AG09309 (cell line): Measurements from ENCODE around the gene PLA2G7.
"Not testable (repeated sequence)": the region's sequence is repeated elsewhere in the genome, so short reads cannot be mapped to it uniquely, and the experiment has no call there.

Experiments
- DNase-seq: peaks from one replicate; pipeline ENCODE4 v3.0.0-alpha.2; 2010; ENCODE audit warnings: low read depth
- H3K4me3 ChIP-seq: 2 replicates; pipeline ENCODE4 v1.5.1; 2011; ENCODE audit warnings: mild to moderate bottlenecking, low read depth, low read length, moderate library complexity; ENCODE audit not compliant: control insufficient read depth
- CTCF ChIP-seq: IDR thresholded peaks from 2 replicates; pipeline ENCODE4 v1.5.1; 2011; ENCODE audit warnings: mild to moderate bottlenecking, low read depth, low read length, inconsistent platforms; ENCODE audit not compliant: insufficient read depth, control insufficient read depth; ENCODE audit errors: missing control alignments

The PLA2G7 gene

GRCh38 chr6:46773201-46773855 is 38.2 kb upstream of the PLA2G7 start:
- no peak for TF ChIP-seq CTCF
- DNase-seq, result no peak
- H3K4me3 ChIP-seq, result no peak overlapping the region

- no peak for DNase-seq
- no peak for TF ChIP-seq CTCF
- no peak overlapping the region for H3K4me3 ChIP-seq
These were observed 37.6 kb upstream of the PLA2G7 start for GRCh38 chr6:46772762-46773161.

- TF ChIP-seq CTCF, result no peak
- DNase-seq, result no peak
- no peak overlapping the region for H3K4me3 ChIP-seq
These were observed 36.8 kb upstream of the PLA2G7 start for GRCh38 chr6:46772016-46772415.

GRCh38 chr6:46764961-46765360 is 29.8 kb upstream of the PLA2G7 start:
- TF ChIP-seq CTCF, result no peak
- no peak overlapping the region for H3K4me3 ChIP-seq
- DNase-seq, result no peak

GRCh38 chr6:46764280-46764679 is 29.1 kb upstream of the PLA2G7 start:
- not testable (repeated sequence) for H3K4me3 ChIP-seq, DNase-seq

GRCh38 chr6:46763466-46763865 is 28.3 kb upstream of the PLA2G7 start:
- no peak overlapping the region for H3K4me3 ChIP-seq
- no peak for DNase-seq
- TF ChIP-seq CTCF, result no peak

GRCh38 chr6:46760925-46761324 is 25.8 kb upstream of the PLA2G7 start:
- TF ChIP-seq CTCF, result no peak
- H3K4me3 ChIP-seq, result no peak overlapping the region
- DNase-seq, result no peak
